ENCODE measurements around the gene FBXO38. TPM values are rescaled to one million over a fixed set of nuclear protein-coding genes. Genes with fewer than 3 reads are reported as not detected.

The FBXO38 gene, protein sequence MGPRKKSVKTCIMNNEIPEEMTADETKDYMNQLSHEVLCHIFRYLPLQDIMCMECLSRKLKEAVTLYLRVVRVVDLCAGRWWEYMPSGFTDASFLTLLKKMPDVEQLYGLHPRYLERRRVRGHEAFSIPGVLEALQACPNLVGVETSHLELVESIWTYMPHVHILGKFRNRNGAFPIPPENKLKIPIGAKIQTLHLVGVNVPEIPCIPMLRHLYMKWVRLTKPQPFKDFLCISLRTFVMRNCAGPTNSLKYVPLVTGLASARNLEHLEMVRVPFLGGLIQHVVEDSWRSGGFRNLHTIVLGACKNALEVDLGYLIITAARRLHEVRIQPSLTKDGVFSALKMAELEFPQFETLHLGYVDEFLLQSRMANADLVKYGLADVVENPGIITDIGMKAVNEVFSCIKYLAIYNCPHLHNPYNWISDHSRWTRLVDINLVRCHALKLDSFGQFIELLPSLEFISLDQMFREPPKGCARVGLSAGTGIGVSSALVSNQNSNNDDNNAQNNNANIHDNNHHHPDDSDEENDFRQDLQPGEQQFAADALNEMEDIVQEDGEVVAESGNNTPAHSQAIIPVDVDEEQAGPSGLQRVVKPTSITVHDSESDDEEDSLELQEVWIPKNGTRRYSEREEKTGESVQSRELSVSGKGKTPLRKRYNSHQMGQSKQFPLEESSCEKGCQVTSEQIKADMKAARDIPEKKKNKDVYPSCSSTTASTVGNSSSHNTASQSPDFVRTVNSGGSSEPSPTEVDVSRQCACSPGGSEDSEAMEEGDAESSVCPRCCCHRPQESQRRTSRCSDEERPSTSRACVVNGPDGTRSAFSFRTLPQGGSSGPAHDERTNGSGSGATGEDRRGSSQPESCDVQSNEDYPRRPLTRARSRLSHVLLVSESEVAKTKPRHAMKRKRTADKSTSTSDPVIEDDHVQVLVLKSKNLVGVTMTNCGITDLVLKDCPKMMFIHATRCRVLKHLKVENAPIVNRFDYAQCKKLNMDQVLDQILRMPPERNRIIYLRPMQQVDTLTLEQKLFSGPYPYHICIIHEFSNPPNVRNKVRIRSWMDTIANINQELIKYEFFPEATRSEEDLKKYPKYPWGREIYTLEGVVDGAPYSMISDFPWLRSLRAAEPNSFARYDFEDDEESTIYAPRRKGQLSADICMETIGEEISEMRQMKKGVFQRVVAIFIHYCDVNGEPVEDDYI
- total RNA-seq = 37.7 and 40.8 TPM in 2 replicates

- peak; percentile 95 to 96 for DNase-seq (ENCODE audit: low read depth in 2 of 2)
These were observed at the start of gene FBXO38 for GRCh38 chr5:148383564-148384379. Gene FBXO38 (plus strand): TSS chr5:148383958. CDS start chr5:148394777, 10,819 bp downstream.

- no peak for DNase-seq (ENCODE audit: low read depth in 2 of 2)
These were observed 48.5 kb upstream of the FBXO38 start, which contains the start of gene SPINK9 for GRCh38 chr5:148335259-148335658. Gene SPINK9 (plus strand): TSS chr5:148335559. CDS start chr5:148335614, 55 bp downstream.

DNA sequence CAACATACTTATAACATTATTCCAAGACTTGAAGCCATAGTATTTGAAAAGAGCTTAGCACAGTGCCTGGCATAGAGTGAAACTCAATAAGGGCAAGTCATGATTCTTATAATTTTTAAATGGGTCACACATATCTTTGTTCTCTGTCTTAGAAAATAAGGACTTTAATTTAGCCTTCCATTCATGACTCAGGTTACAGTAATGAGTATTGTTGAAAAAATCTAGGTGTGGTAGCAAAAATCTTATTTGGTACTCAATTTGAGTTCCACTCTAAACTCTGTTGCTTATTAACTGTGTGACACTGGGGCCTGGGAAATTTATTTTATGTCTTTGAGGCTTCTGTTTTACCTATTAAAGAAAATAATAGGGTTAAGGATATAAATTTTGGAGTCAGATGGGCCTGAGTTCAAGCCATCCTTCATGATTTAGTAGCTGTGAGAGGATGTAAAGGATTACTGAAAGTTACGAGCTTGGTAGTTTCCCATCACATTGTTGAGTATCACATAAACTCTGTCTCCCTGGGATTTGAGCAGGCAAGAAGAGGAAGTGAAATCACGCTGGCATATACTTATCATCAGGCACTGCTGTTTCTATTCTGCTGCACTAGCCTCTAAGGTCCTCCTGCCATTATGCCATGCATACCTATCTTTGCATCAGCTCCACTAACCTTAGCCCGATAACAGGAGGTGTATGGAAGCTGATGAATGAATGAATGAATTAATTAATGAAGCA lies 46.9 kb upstream of the FBXO38 start:
- no peak for DNase-seq (ENCODE audit: low read depth in 2 of 2)

- no peak for DNase-seq (ENCODE audit: low read depth in 2 of 2)
These were observed 41.2 kb upstream of the FBXO38 start for GRCh38 chr5:148342371-148343045.

GRCh38 chr5:148343046-148343407 lies 40.7 kb upstream of the FBXO38 start:
- no peak for DNase-seq (ENCODE audit: low read depth in 2 of 2)

- no peak for DNase-seq (ENCODE audit: low read depth in 2 of 2)
These were observed 39.9 kb upstream of the FBXO38 start for GRCh38 chr5:148343603-148344487.

DNA sequence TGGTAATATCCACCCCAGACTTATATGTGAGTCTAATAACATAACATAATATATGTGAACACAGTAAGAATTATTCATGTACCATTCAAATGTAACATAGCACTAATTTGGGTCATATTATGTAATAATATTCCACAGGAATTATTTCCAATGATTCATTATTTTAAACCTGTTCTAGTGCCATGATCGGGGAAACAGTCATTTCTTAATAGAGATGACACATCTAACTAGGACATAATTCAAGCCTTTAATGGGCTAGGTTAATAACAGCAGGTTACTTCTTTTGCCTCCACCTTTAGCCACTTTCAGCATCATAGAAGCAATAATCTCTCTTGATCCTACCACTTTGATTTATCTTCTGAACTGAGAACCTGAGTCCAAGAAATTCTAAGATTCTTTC lies 36.1 kb upstream of the FBXO38 start:
- DNase-seq (ENCODE audit: low read depth in 2 of 2) = no peak

GRCh38 chr5:148352696-148353095 lies 31.1 kb upstream of the FBXO38 start:
- DNase-seq (ENCODE audit: low read depth in 2 of 2) = no peak

DNA sequence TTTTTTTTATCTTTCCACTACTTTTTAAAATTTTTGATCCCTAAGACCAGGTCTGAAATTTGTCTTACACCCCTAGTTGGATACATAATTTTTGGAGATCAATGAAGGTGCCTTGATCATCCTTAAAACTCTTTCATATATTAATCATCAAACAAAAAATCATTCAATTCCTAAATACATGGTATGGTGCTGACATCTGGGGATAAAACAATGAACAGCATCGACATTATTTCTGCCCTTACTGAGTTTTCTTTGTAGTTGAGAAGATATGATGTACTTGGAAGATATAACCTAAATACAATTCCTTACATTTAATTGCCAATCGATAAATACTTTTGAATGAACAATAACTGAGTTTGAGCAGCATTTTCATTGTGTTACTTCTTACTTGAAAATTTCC lies 30.1 kb upstream of the FBXO38 start:
- no peak for DNase-seq (ENCODE audit: low read depth in 2 of 2)

DNA sequence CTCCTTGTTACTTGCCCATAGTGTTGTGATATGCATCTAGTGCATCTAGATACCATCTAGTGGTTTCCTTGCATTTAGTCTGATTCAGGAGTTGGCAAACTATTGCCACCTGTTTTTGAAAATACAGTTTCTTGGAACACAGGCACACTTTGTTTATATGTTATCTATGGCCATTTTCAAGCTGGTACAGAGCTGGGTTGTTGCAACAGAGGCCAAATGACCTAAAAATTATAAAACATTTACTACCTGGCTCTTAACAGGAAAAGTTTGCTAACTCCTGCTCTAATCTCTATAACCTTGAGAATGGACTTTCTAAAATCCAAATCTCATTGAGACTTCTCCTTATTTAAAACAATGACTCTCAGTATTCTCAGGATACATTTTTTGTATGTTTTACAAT lies 19.4 kb upstream of the FBXO38 start:
- DNase-seq (ENCODE audit: low read depth in 2 of 2) = no peak

GRCh38 chr5:148368299-148368698 lies 15.5 kb upstream of the FBXO38 start:
- DNase-seq (ENCODE audit: low read depth in 2 of 2) = no peak

DNA sequence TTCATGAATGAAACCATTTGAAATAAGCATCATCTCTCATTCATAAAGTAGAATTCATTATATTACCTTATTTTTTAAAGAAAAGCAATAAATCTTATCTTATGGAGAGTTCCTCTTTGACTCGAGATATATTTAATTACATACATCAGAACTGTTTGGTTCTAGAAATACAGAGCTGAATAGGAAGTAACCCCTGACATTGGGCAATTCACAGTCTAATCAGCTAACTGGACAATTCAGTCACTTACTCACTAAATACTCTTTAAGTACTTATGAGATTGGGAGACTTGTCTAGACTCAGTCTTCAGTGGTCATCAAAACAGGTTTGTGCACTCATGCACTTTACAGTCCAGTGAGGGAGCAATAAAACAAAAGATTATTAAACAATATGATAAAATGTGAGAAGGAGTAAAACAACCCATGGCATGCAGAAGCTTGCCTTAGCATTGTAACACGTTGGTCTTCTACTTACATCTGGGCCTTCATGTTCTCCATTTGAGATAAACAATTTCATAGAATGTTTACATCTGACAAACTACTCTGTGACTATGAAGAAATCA lies 11.5 kb upstream of the FBXO38 start:
- DNase-seq (ENCODE audit: low read depth in 2 of 2) = no peak

DNA sequence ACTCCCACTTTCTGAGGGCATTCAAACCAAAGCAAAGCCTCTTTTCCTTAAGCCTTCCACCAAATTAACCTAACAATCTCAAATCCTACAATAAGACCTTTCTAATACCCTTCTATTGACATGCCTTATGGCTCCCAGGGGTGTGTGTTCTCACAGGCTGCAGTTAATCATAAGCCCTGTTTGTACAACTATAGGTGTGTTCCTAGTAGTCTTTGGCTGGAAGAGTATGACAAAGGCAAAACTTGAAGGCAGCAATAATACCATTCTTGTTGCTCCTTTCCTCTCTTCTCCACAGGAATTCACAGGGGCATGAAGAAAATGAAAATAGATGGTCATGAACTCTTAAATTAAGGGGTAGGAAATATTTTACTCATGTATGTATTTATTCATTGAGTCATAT lies 10.9 kb upstream of the FBXO38 start:
- DNase-seq (ENCODE audit: low read depth in 2 of 2) = no peak

- DNase-seq (ENCODE audit: low read depth in 2 of 2) = peak; percentile 42 to 67
These were observed 8.9 kb upstream of the FBXO38 start for GRCh38 chr5:148374690-148375360.

DNA sequence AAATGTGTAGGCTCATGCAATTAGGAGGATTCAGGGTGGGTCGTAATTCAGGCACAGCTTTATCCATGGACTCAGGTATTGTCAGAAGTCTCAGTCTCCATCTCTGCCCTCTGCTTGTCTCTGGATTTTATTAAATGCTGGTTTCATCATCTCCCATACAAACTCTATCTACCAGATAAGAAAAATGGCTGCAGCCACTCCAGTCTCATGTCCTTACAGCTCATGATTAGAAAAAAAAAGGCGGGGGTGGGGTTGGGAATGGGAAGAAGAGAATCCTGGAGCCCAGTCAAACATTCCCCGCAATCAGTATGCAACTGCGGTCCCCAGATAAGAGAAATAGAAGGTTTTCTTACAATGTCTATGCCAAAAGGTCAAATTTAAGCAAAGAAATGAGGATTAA lies 7.6 kb upstream of the FBXO38 start:
- no peak for DNase-seq (ENCODE audit: low read depth in 2 of 2)

GRCh38 chr5:148378670-148379069 lies 5.1 kb upstream of the FBXO38 start:
- DNase-seq (ENCODE audit: low read depth in 2 of 2) = no peak

DNA sequence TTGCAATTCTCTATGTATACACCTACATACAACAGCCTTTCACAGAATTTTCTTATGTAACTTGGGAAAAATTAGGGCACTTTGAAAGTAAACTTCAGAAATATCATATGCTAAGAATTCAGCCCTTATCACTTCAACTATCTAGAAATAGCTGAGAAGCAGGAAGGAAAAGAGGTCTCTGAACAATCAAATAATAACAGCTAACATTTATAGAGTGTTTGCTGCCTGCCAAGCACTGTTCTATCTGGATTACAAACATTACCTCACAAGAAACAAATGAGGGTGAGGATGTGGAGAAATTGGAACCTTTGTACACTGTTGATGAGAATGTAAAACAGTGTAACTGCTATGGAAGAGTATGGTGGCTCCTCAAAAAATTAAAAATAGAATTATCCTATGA lies 4.4 kb upstream of the FBXO38 start:
- DNase-seq (ENCODE audit: low read depth in 2 of 2) = peak in 1 of 2 donors; percentile 84

GRCh38 chr5:148381906-148382305 lies 1.9 kb upstream of the FBXO38 start:
- DNase-seq (ENCODE audit: low read depth in 2 of 2) = no peak

Measured in dermis microvascular lymphatic vessel endothelial cell (primary cell).